ENCODE results near the gene DUSP11. TPM values are rescaled to one million over a fixed set of nuclear protein-coding genes. Genes with fewer than 3 reads are reported as not detected.
"Not testable (repeated sequence)": the region's sequence is repeated elsewhere in the genome, so short reads cannot be mapped to it uniquely, and the experiment has no call there.

DUSP11 gene
- polyA plus RNA-seq, 1 experiment = 45.2 TPM

DNA sequence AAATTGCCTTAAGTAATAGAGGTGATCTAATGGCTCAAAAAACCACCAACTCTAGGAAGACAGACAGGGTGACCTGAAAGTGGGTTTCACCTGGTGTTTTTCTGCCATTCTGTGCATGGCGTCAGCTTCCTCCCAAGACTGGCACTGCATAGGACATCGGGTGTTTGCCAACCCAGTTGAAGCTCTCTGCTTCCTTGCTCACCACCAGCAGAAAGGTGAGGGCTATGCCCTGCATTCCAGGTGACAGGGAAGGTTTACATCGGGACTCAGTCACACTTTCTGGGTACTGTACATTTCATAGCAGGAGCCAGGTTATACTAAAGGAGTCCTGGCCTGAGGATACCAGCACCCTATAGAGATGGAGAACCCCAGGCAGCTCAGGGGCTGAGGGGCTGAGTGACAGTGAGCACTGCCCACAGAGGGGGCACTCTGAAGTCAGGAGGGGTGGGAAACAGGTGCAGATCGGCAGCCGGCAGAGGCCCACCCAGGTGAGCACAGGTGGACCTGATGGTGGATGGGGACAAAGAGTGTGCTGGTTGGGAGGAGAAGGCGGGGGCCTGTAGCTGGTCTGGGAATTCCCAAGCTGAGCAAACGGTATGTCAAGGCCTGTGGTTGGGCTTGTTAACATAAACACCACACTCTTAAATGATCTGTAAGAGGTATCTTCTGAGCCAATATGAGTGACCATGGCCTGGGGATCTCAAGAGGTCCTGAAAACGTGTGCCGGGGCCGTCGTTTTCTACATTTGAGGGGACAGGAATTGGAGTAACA, 60.9 kb downstream of the DUSP11 start:
- Histone ChIP-seq H3K27ac (ENCODE audit: low read depth, low read length) (no peak overlapping the region), H3K27me3 (ENCODE audit: control insufficient read depth, insufficient read depth, low read length) (no peaks in the 10 kb centered on the region), H3K4me3 (ENCODE audit: low read depth, low read length) (no peak overlapping the region), H3K9me3 (ENCODE audit: control insufficient read depth, insufficient read depth, low read length) (no peaks in the 10 kb centered on the region; the same call in 1 of the 2 replicates)
- POLR2A ChIA-PET = no interaction called here
- CTCF ChIA-PET = no interaction called here
- TF ChIP-seq, protein P1, sequence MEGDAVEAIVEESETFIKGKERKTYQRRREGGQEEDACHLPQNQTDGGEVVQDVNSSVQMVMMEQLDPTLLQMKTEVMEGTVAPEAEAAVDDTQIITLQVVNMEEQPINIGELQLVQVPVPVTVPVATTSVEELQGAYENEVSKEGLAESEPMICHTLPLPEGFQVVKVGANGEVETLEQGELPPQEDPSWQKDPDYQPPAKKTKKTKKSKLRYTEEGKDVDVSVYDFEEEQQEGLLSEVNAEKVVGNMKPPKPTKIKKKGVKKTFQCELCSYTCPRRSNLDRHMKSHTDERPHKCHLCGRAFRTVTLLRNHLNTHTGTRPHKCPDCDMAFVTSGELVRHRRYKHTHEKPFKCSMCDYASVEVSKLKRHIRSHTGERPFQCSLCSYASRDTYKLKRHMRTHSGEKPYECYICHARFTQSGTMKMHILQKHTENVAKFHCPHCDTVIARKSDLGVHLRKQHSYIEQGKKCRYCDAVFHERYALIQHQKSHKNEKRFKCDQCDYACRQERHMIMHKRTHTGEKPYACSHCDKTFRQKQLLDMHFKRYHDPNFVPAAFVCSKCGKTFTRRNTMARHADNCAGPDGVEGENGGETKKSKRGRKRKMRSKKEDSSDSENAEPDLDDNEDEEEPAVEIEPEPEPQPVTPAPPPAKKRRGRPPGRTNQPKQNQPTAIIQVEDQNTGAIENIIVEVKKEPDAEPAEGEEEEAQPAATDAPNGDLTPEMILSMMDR (IDR thresholded peaks at IDR 0.05; ENCODE audit: low read depth, low read length) = no peak
- no peak for DNase-seq (ENCODE audit: low read depth, low spot score)

DNA sequence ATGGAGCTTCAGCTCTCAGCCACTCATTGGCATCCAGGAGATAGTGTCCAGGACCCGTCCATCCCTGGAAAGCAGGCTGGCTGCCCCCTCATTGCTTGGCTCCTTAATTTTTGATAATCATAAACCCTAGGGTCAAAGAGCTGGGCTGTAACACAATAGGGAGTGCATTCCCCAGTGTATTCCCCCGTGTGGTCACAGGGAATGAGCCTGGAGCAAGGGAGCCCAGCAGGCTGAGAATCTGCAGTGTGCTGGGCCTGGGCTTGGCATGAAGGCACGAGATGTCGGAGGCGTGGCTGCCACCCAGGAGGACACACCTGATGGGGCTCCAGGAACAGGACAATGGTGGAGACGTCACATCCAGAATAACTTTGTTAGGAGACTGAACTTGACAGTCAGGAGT, 61.5 kb downstream of the DUSP11 start:
- CTCF ChIA-PET = no interaction called here
- DNase-seq (ENCODE audit: low read depth, low spot score) = no peak
- Histone ChIP-seq H3K4me3 (ENCODE audit: low read depth, low read length) (no peak overlapping the region), H3K27ac (ENCODE audit: low read depth, low read length) (no peak overlapping the region), H3K9me3 (ENCODE audit: control insufficient read depth, insufficient read depth, low read length) (no peaks in the 10 kb centered on the region; the same call in 1 of the 2 replicates), H3K27me3 (ENCODE audit: control insufficient read depth, insufficient read depth, low read length) (no peaks in the 10 kb centered on the region)
- TF ChIP-seq, protein P1 (IDR thresholded peaks at IDR 0.05; ENCODE audit: low read depth, low read length) = no peak
- POLR2A ChIA-PET = no interaction called here

DNA sequence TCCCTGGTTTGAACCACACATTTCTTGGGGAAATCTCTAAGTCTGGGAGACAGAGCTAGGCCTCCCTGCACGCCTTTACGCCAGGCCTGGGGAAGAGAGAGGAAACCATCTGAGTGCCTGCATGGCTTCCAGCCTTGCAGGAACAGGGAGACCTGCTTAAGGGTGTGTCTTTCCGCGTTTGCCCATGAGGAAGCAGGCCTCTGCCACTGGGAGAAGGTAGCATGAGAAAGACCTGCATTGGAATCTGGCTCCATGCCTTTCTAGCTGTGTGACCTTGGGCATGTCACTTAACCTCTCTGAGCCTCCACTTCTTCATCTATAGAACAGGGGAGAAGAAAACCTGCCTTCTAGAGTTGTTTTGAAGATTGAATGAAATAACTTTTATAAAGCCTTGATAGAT, 62.2 kb downstream of the DUSP11 start:
- POLR2A ChIA-PET; DNase-seq (ENCODE audit: low read depth, low spot score); H3K9me3 ChIP-seq (ENCODE audit: control insufficient read depth, insufficient read depth, low read length); CTCF ChIA-PET; H3K27me3 ChIP-seq (ENCODE audit: control insufficient read depth, insufficient read depth, low read length); H3K27ac ChIP-seq (ENCODE audit: low read depth, low read length); H3K4me3 ChIP-seq (ENCODE audit: low read depth, low read length): not testable (repeated sequence)

DNA sequence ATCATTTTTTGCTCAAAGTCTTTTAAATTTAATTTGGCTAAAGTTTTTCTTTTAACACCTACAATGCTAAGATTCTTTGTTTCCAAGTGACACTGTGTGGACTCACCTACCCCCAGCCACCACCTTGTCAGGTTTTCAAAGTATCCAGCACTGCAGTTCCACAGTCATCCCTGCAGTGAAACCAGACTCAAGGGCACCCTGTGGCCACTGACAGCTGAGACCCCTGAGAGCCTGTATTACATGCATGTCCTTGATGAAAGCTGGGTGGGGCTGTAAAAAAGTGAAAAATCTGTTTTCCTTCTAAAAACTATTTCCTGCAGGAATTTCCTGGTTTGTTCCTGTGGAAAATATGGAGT, 62.7 kb downstream of the DUSP11 start:
- POLR2A ChIA-PET = no interaction called here
- Histone ChIP-seq H3K9me3 (ENCODE audit: control insufficient read depth, insufficient read depth, low read length) (no peaks in the 10 kb centered on the region; the same call in 1 of the 2 replicates), H3K27me3 (ENCODE audit: control insufficient read depth, insufficient read depth, low read length) (no peaks in the 10 kb centered on the region), H3K27ac (ENCODE audit: low read depth, low read length) (no peak overlapping the region), H3K4me3 (ENCODE audit: low read depth, low read length) (no peak overlapping the region)
- CTCF ChIA-PET = no interaction called here
- TF ChIP-seq, protein P1 (IDR thresholded peaks at IDR 0.05; ENCODE audit: low read depth, low read length) = no peak
- no peak for DNase-seq (ENCODE audit: low read depth, low spot score)

DNA sequence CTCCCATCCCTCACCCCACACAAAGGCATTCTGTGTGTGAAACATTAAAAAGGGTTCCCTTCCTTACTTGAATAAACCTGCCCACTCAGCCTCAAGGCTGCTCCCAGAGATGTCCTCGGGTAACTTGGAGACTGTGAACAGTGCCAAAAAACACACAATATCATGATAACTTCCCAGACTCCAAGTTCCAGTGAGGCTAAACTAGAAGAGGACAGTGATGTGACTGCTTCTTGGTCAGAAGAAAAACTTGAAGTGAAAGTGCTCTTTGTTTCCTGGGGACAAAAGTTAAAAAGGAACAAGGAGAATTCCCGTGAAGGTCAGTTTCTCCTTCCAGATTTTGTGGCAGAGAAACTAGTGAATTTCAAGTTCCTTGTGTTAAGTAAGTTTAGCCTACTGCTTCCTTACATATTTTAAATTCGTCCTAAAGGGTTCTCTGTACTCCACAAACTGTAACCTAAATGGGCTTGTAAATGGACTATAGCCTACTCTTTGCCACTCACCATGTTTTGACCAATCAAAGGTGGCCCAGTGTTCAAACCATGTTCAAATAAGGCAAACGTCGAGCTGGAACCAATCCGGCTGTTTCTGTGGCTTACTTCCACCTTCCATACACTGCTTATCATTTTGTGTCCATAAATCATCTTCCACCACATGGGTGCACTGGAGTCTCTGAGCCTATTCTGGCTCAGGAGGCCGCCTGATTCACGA, 63.2 kb downstream of the DUSP11 start:
- ChIA-PET CTCF (no interaction called here), POLR2A (no interaction called here)
- Histone ChIP-seq H3K4me3 (ENCODE audit: low read depth, low read length) (no peak overlapping the region), H3K27ac (ENCODE audit: low read depth, low read length) (no peak overlapping the region), H3K27me3 (ENCODE audit: control insufficient read depth, insufficient read depth, low read length) (no peaks in the 10 kb centered on the region), H3K9me3 (ENCODE audit: control insufficient read depth, insufficient read depth, low read length) (no peaks in the 10 kb centered on the region; the same call in 1 of the 2 replicates)
- peak; percentile 1 for DNase-seq (ENCODE audit: low read depth, low spot score)
- TF ChIP-seq, protein P1 (IDR thresholded peaks at IDR 0.05; ENCODE audit: low read depth, low read length) = no peak
